HepG2 (cell line): ENCODE results near the gene PIM1. TPM values are rescaled to one million over a fixed set of nuclear protein-coding genes. Genes with fewer than 3 reads are reported as not detected.

Source experiments
- CC2D1A ChIP-seq: sonication (generic); formaldehyde crosslinking; IDR thresholded peaks from 2 replicates; pipeline ENCODE4 v1.8.1; 2023; ENCODE audit warnings: mild to moderate bottlenecking, missing genetic modification reagents
- CEBPB ChIP-seq: IDR thresholded peaks from 2 replicates; pipeline ENCODE4 v1.6.1; 2011; ENCODE audit warnings: low read depth, low read length, improper control_type of control experiment, borderline replicate concordance
- FOXC1 ChIP-seq: sonication (generic); formaldehyde crosslinking; IDR thresholded peaks from 2 replicates; pipeline ENCODE4 v1.8.0; 2022; ENCODE audit warnings: mild to moderate bottlenecking, missing genetic modification reagents, borderline replicate concordance
- GLI4 ChIP-seq: sonication (generic); formaldehyde crosslinking; IDR thresholded peaks from 2 replicates; pipeline ENCODE4 v1.5.1; 2020; ENCODE audit warnings: missing genetic modification reagents, mild to moderate bottlenecking, moderate library complexity, borderline replicate concordance
- MIXL1 ChIP-seq: IDR thresholded peaks from 2 replicates; pipeline ENCODE4 v1.6.1; 2016
- MTA1 ChIP-seq: sonication (generic); formaldehyde crosslinking; IDR thresholded peaks from 2 replicates; pipeline ENCODE4 v1.4.0; 2020; ENCODE audit warnings: missing genetic modification reagents, mild to moderate bottlenecking, borderline replicate concordance
- NFIC ChIP-seq: IDR thresholded peaks from 2 replicates; pipeline ENCODE4 v1.6.1; 2012; ENCODE audit warnings: mild to moderate bottlenecking, low read length, inconsistent platforms
- PHF5A ChIP-seq: IDR thresholded peaks from one replicate; pipeline ENCODE4 v1.6.1; 2018; ENCODE audit warnings: low read depth, missing genetic modification reagents; ENCODE audit not compliant: unreplicated experiment
- PHF8 ChIP-seq: sonication (generic); formaldehyde crosslinking; IDR thresholded peaks from 2 replicates; pipeline ENCODE4 v1.5.0; 2020; ENCODE audit warnings: missing genetic modification reagents
- SALL1 ChIP-seq: sonication (generic); formaldehyde crosslinking; IDR thresholded peaks from 2 replicates; pipeline ENCODE4 v1.8.0; 2022; ENCODE audit warnings: mild to moderate bottlenecking, missing genetic modification reagents
- SAP130 ChIP-seq: IDR thresholded peaks from 2 replicates; pipeline ENCODE4 v1.6.1; 2016; ENCODE audit warnings: low read depth
- SP1 ChIP-seq, 2 experiments: fragments of 450-650 bp in 1 of 2; sonication (generic) in 1 of 2; formaldehyde crosslinking in 1 of 2; IDR thresholded peaks; 2 replicates each; pipeline versions ENCODE4 v1.4.0 to v1.6.1; 2016 to 2020; ENCODE audit warnings: missing genetic modification reagents in 1 of 2
- ZNF30 ChIP-seq: sonication (generic); formaldehyde crosslinking; IDR thresholded peaks from 2 replicates; pipeline ENCODE4 v1.5.0; 2020; ENCODE audit warnings: mild to moderate bottlenecking, missing genetic modification reagents
- ZNF414 ChIP-seq: sonication (generic); formaldehyde crosslinking; IDR thresholded peaks from 2 replicates; pipeline ENCODE4 v1.5.0; 2020; ENCODE audit warnings: missing genetic modification reagents
- ZNF567 ChIP-seq: sonication (generic); formaldehyde crosslinking; IDR thresholded peaks from 2 replicates; pipeline ENCODE4 v1.8.1; 2023; ENCODE audit warnings: mild to moderate bottlenecking, missing genetic modification reagents, borderline replicate concordance
- ZNF670 ChIP-seq: sonication (generic); formaldehyde crosslinking; IDR thresholded peaks from 2 replicates; pipeline ENCODE4 v1.8.0; 2022; ENCODE audit warnings: mild to moderate bottlenecking, missing genetic modification reagents, borderline replicate concordance
- ZNF780A ChIP-seq: sonication (generic); formaldehyde crosslinking; IDR thresholded peaks from 2 replicates; pipeline ENCODE4 v1.8.0; 2022; ENCODE audit warnings: mild to moderate bottlenecking, missing genetic modification reagents, moderate library complexity
- polyA plus RNA-seq, 8 experiments: library from polyadenylated mRNA; depleted of rRNA in 3 of 8; stranded (reverse) in 7 of 8; unstranded in 1 of 8; fragments of >200 nt; fragmentation: Illumina TruSeq in 4 of 8; extraction: Trizol in 4 of 8; gene quantifications; 2 replicates each; pipeline versions ENCODE4 v1.2.1 to v1.2.3, GENCODE V29; 2011 to 2016; ENCODE audit warnings: low read depth in 4 of 8, missing spikeins in 1 of 8, mixed read lengths in 1 of 8; ENCODE audit not compliant: insufficient read depth in 1 of 8
- total RNA-seq, 5 experiments: library from RNA; depleted of rRNA; stranded (reverse); fragments of >200 nt; fragmentation: Illumina TruSeq; extraction: Trizol; gene quantifications; 2 replicates each; pipeline ENCODE4 v1.2.3, GENCODE V29; 2016; ENCODE audit warnings: low read depth in 1 of 5
- TF ChIP-seq, protein P1 (sequence below): sonication (generic); formaldehyde crosslinking; IDR thresholded peaks from 2 replicates; pipeline ENCODE4 v1.5.0; 2020; ENCODE audit warnings: mild to moderate bottlenecking, missing genetic modification reagents, borderline replicate concordance
- TF ChIP-seq, protein P2 (sequence below): IDR thresholded peaks from 2 replicates; pipeline ENCODE4 v1.6.1; 2016; ENCODE audit warnings: control low read depth
- TF ChIP-seq, protein P3 (sequence below): sonication (generic); formaldehyde crosslinking; IDR thresholded peaks from 2 replicates; pipeline ENCODE4 v1.8.0; 2022; ENCODE audit warnings: missing genetic modification reagents, mild to moderate bottlenecking, inconsistent platforms, borderline replicate concordance

Gene PIM1
- total and polyA plus RNA-seq, 2 of the 13 experiments (the other 11 are each of a cell fraction or from before 2014, with no cell fraction given) = 29.4 to 117 TPM

GRCh38 chr6:37130704-37131103 lies 39.2 kb upstream of the PIM1 start (continued):
- TF ChIP-seq, protein P1, sequence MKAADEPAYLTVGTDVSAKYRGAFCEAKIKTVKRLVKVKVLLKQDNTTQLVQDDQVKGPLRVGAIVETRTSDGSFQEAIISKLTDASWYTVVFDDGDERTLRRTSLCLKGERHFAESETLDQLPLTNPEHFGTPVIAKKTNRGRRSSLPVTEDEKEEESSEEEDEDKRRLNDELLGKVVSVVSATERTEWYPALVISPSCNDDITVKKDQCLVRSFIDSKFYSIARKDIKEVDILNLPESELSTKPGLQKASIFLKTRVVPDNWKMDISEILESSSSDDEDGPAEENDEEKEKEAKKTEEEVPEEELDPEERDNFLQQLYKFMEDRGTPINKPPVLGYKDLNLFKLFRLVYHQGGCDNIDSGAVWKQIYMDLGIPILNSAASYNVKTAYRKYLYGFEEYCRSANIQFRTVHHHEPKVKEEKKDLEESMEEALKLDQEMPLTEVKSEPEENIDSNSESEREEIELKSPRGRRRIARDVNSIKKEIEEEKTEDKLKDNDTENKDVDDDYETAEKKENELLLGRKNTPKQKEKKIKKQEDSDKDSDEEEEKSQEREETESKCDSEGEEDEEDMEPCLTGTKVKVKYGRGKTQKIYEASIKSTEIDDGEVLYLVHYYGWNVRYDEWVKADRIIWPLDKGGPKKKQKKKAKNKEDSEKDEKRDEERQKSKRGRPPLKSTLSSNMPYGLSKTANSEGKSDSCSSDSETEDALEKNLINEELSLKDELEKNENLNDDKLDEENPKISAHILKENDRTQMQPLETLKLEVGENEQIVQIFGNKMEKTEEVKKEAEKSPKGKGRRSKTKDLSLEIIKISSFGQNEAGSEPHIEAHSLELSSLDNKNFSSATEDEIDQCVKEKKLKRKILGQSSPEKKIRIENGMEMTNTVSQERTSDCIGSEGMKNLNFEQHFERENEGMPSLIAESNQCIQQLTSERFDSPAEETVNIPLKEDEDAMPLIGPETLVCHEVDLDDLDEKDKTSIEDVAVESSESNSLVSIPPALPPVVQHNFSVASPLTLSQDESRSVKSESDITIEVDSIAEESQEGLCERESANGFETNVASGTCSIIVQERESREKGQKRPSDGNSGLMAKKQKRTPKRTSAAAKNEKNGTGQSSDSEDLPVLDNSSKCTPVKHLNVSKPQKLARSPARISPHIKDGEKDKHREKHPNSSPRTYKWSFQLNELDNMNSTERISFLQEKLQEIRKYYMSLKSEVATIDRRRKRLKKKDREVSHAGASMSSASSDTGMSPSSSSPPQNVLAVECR (CRISPR knock-in tag) = peak; percentile 64; the same call in 1 of the 2 replicates
- TF ChIP-seq CEBPB (peak; percentile 82; the same call in 1 of the 2 replicates), ZNF30 (CRISPR knock-in tag) (no peak), MTA1 (CRISPR knock-in tag) (peak; percentile 61; the same call in 1 of the 2 replicates), FOXC1 (CRISPR knock-in tag) (peak; percentile 56; the same call in 1 of the 2 replicates), ZNF670 (CRISPR knock-in tag) (no peak), ZNF414 (CRISPR knock-in tag) (peak; percentile 80), SALL1 (CRISPR knock-in tag) (peak; percentile 82), ZNF567 (peak; percentile 63; the same call in 1 of the 2 replicates), PHF8 (0 out of 2 replicates have a peak, but pooled peaks have one; percentile 12), MIXL1 (0 out of 2 replicates have a peak, but pooled peaks have one; percentile 15), GLI4 (CRISPR knock-in tag) (no peak), ZNF780A (0 out of 2 replicates have a peak, but pooled peaks have one; percentile 36), CC2D1A (CRISPR knock-in tag) (no peak), SP1 (IDR thresholded peaks at IDR 0.05) (no peak), SP1 (CRISPR knock-in tag; IDR thresholded peaks at IDR 0.05) (no peak), PHF5A (CRISPR knock-in tag) (peak; percentile 29), SAP130 (peak; percentile 65; the same call in 1 of the 2 replicates), NFIC (0 out of 2 replicates have a peak, but pooled peaks have one; percentile 31)
- TF ChIP-seq, protein P2, sequence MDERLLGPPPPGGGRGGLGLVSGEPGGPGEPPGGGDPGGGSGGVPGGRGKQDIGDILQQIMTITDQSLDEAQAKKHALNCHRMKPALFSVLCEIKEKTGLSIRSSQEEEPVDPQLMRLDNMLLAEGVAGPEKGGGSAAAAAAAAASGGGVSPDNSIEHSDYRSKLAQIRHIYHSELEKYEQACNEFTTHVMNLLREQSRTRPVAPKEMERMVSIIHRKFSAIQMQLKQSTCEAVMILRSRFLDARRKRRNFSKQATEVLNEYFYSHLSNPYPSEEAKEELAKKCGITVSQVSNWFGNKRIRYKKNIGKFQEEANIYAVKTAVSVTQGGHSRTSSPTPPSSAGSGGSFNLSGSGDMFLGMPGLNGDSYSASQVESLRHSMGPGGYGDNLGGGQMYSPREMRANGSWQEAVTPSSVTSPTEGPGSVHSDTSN (CRISPR knock-in tag) = 0 out of 2 replicates have a peak, but pooled peaks have one; percentile 34
- TF ChIP-seq, protein P3, sequence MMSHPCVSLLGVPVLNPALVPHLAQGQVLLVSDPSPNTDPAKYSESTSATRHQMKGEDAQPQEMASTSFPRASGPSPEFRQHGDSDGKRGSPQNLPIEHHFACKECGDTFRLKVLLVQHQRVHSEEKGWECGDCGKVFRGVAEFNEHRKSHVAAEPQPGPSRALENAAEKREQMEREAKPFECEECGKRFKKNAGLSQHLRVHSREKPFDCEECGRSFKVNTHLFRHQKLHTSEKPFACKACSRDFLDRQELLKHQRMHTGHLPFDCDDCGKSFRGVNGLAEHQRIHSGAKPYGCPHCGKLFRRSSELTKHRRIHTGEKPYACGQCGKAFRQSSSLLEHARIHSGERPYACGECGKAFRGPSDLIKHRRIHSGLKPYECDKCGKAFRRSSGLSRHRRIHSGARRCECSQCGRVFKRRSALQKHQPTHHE (CRISPR knock-in tag) = no peak
